GM18873 (cell line): ENCODE data around the gene LILRB1.
"Not testable (repeated sequence)": the region's sequence is repeated elsewhere in the genome, so short reads cannot be mapped to it uniquely, and the experiment has no call there.

Experiments used
- ATAC-seq: cut with Tn5 transposase; IDR thresholded peaks from one replicate; pipeline ENCODE4 v1.9.1; 2021; ENCODE audit warnings: mild to moderate bottlenecking, moderate library complexity, moderate number of reproducible peaks; ENCODE audit not compliant: unreplicated experiment, low FRiP score

The LILRB1 gene

GRCh38 chr19:54660964-54661363 lies 30.7 kb downstream of the LILRB1 start:
- ATAC-seq, result no peak

GRCh38 chr19:54661846-54662481 lies 31.7 kb downstream of the LILRB1 start:
- no peak for ATAC-seq

- no peak for ATAC-seq
Measured at GRCh38 chr19:54662730-54663129, 32.4 kb downstream of the LILRB1 start, which contains the start of gene LILRB4. Gene LILRB4, plus strand, starts transcription at chr19:54662985. Its CDS starts 49 bp downstream, at chr19:54663034.

- no peak for ATAC-seq
Measured at GRCh38 chr19:54665530-54665929, 35.2 kb downstream of the LILRB1 start.

GRCh38 chr19:54667217-54667616 lies 36.9 kb downstream of the LILRB1 start:
- ATAC-seq, result no peak

GRCh38 chr19:54668353-54668752 lies 38.1 kb downstream of the LILRB1 start:
- ATAC-seq, result no peak

- ATAC-seq, result no peak
Measured at GRCh38 chr19:54670576-54671357, 40.5 kb downstream of the LILRB1 start.

- ATAC-seq, result no peak
Measured at GRCh38 chr19:54673222-54673621, 42.9 kb downstream of the LILRB1 start.

- no peak for ATAC-seq
Measured at GRCh38 chr19:54674021-54674617, 43.8 kb downstream of the LILRB1 start.

GRCh38 chr19:54676210-54676834 lies 46.0 kb downstream of the LILRB1 start:
- not testable (repeated sequence) for ATAC-seq

GRCh38 chr19:54677217-54677616 lies 46.9 kb downstream of the LILRB1 start:
- ATAC-seq, result no peak

GRCh38 chr19:54681596-54681995 lies 51.3 kb downstream of the LILRB1 start:
- ATAC-seq, result not testable (repeated sequence)

- ATAC-seq, result no peak
Measured at GRCh38 chr19:54682306-54682856, 52.1 kb downstream of the LILRB1 start.

- no peak for ATAC-seq
Measured at GRCh38 chr19:54684527-54684926, 54.2 kb downstream of the LILRB1 start.
